Urothelium cell line (cell line): Measurements from ENCODE around the gene COA3.
A peak's percentile ranks its signal among the peaks of the same experiment; 100 is the strongest.
"Not testable (repeated sequence)": the region's sequence is repeated elsewhere in the genome, so short reads cannot be mapped to it uniquely, and the experiment has no call there.

Experiments
- DNase-seq: peaks from one replicate; pipeline ENCODE4 v3.0.0; 2011; ENCODE audit warnings: low spot score, mixed read lengths
- FAIRE-seq: peaks from 2 replicates; lab custom pipeline; 2011; peaks lifted over from hg19 to GRCh38; lab: Jason Lieb, UNC

COA3 gene

DNA sequence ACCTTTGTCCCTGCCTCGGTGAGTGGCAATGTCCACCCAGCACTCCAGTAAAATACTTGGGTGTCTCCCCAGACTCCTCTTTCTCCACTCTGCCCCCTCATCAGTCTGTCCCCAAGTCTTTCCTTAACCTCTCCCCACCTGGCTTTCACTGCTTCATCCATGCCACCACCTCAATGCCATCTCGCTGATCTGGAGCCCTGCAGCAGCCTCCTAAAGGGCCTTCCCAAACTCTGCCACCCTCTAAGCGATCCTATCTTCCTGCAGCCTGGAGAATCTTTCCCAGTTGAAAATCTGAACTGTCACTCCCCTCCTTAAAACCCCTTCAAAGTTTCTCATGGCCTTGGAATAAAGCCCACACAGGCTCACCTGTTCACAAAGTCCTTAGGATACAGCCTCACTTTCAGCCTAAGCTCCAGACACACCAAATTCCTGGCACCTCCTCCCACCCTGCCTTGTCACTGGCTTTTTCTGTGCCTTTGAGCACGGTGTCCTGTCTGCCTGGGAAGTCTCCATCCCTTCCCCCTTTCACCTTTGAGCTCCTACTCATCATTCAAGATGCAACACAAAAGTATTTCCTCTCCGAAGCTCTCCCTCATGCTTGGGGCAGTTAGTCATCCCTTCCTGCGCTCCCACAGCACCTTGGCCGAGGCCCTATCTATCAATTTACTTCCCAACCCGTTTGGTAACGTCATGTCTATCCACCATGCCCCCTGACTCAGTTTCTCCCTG is 15.3 kb downstream of the COA3 start:
- no peak for FAIRE-seq
- DNase-seq: peak; percentile 56

DNA sequence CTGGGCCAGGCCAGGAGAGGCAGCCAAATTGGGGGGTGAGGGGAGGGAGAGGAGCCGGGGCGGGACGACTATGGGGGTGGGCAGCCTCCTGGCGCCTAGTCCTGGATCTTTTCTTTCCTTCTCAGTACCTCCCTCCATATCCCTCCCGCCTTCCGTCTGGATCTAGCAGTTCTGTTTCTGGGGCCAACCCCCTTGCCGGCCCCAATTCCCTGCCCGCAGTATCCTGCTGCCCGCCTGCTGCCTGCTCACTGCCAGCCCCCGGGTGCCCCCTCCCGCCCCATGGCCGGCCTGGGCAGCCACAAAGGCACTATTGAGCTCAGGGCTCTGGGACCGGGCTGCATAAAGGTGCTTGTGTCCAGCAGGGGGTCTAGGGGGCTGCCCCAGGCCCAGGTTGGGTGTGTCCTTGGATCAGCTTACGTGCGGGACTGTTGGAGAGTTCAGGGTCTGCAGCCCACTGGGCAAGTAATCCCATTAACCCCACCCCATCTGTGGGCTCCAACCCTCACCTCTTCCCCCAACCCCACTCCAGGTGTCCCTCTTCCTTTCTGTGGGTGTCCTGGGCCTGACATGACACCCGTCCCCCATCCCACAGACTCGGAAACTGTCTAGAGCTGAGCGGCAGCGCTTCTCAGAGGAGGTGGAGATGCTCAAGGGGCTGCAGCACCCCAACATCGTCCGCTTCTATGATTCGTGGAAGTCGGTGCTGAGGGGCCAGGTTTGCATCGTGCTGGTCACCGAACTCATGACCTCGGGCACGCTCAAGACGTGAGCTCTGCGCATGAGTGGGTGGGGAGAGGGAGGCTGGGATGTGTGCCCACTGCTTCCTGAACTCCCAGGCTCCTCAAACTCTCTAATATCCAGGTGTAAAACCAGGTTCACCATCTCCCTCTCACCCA is 16.1 kb downstream of the COA3 start:
- FAIRE-seq (no peak), DNase-seq (no peak)

- FAIRE-seq: no peak
- no peak for DNase-seq
These were observed 16.8 kb downstream of the COA3 start for GRCh38 chr17:42781639-42782165.

- no peak for DNase-seq
- FAIRE-seq: no peak
These were observed 17.5 kb downstream of the COA3 start for GRCh38 chr17:42780851-42781638.

DNA sequence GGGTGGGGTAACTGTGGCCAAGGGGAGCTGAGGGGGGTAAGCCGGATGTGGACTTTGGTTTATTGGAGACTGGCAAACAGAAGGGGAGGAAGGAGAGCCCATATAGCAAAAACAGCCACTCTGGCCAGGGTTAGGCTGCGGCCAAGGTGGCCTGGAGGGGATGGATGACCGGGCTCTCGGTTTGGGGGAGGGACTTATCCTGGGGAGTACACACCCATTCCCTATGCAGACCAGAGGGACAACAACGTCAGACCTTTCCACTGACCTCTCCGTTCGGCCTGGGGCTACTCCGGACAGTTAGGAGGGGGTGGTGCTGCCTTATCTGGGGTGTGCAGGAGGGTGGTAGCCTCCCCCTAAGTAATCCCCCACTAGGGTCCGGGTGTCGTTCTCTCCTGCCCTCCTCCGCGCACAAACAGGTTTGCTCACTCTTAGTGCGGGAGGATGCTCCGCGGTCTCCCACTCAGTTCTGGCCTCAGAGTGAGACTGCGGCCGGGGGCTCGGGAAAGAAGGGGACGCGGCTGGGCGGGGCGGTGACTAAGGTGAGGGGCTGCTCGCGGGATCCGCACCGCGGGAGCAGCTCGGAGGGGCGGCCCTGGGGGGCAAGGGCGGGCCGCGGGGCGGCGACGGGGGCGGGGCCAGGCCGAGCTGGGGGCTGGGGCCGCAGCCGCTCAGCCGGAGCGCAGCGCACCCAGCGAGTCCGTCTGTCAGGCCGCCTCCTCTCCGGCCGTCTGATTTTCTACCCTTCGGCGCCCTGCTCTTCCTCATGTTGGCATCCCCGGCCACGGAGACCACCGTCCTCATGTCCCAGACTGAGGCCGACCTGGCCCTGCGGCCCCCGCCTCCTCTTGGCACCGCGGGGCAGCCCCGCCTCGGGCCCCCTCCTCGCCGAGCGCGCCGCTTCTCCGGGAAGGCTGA is 18.3 kb downstream of the COA3 start, which contains the start of gene WNK4:
TSS of gene WNK4 (plus strand) at position 675 of the 915 bp plus-strand sequence. CDS start at position 764, 89 bp downstream.
- FAIRE-seq: no peak
- DNase-seq: no peak

DNA sequence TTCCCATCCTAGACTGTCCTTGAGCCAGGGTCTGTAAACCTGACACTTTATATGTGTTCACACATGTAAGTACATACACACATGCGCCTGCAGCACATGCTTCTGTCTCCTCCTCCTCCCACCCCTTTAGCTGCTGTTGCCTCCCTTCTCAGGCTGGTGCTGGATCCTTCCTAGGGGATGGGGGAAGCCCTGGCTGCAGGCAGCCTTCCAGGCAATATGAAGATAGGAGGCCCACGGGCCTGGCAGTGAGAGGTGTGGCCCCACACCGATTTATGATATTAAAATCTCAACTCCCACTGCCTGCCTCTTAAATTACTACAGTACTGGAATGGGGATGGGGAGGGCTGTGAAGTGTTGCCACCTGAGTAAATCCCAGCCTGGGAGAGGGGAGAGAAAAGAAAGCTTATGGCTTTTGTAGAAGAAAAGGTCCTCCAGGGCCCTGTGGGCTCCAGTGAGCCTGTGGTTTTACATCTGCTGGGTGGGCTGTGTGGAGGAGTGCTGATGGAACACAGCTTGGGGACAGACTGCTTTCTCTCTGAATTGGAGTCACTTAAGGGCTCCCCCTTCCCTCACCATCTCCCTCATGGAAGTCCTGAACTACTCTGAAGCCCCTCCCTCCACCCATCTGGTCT is 19.1 kb downstream of the COA3 start:
- DNase-seq (no peak), FAIRE-seq (no peak)

DNA sequence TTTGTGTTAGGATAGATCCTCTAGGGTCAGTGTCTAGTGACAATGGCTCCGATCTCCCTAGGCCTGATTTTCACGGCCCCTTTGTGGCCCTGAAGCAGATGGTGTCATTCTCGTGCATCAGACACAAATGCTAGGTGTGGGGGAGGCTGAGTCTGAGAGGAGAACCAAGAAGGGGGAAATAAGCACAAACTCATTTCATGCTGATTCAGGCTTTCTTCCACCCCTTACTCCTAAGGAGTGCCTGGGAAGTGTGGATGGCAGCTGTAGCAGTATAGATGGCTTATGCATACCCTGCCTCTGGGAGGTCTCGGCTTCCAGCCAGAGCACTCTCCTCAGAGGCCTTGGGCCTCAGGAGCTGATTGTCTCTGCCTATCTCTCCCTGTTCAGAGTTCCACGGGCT is 19.9 kb downstream of the COA3 start:
- no peak for FAIRE-seq
- DNase-seq: no peak

GRCh38 chr17:42775534-42776098 is 22.9 kb downstream of the COA3 start:
- FAIRE-seq (no peak), DNase-seq (no peak)

DNA sequence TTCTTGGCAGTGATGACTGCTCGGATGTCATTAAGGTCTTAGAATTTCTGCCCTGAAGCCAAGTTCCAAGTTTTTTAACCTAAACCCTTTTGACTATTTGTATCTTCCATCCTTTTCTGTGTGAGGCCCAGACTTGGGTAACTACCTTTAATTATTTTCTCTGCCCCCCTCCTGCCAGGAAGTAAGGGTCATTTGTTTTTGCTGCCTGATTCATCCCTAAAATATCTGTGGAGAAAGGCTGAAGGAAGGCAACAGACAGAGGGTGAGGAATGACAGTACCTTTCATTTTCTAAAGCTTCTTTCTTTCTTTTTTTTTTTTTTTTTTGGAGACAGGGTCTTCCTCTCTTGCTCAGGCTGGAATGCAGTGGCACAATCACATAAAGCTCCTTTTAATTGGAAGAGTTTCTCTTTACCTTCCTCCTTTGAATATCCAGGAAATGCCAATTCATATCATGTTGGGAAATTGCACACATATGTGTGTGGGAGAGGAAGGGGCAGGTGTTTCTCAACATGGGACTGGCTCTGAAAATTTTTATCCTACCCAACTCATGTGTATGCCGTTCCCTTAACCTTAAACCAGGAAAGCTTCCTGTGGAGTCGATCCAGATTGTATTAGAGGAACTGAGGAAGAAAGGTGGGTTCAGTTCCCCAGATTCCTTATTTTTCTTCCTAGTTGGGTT is 24.3 kb downstream of the COA3 start:
- FAIRE-seq (no peak), DNase-seq (no peak)

DNA sequence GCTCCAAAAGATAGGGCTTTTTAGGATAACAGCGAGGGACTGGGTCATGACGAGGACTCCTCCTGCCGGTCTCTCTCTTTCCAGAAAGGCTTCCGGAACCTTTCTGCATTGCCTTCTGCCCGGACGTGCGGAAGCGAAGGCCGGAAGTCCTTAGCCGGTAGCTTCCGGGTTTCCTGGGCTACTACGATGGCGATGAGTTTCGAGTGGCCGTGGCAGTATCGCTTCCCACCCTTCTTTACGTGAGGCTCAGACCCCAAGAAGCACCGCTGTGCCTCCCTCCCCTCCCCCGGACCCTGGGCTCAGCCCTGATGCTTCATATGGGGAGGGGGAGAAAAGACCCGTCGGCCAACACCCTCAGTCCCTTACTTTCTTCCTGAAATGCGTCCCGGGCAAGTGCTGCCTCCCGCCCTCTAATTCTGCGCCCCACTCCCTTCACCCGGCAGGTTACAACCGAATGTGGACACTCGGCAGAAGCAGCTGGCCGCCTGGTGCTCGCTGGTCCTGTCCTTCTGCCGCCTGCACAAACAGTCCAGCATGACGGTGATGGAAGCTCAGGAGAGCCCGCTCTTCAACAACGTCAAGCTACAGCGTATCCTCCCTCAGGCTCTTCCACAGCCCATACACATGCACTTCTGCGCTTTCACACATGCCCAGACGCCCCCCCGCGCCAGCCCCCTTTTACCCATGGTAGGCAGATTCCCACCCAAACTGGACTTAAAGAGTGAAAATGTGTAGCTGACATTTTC is 25.0 kb downstream of the COA3 start, which contains the start of gene VPS25:
TSS of gene VPS25 (plus strand) at position 160 of the 746 bp plus-strand sequence. CDS start at position 187, 27 bp downstream.
- no peak for FAIRE-seq
- peak; percentile 90 for DNase-seq

DNA sequence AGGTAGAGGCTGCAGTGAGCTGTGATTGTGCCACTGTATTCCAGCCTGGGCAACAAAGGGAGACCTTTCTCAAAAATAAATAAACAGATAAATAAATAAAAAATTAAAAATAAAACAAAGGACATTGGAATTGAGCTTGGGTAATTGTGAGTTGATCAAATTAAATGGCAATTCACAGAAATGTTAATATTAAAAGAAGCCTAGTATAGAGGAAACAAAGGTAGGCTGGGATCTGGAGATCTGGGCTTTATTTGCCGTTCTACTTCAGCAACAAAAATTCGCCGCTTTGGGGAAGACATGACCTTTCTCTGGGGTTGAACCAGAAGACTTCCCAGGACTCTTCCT is 25.6 kb downstream of the COA3 start:
- FAIRE-seq (no peak), DNase-seq (no peak)

GRCh38 chr17:42769964-42770363 is 28.5 kb downstream of the COA3 start:
- not testable (repeated sequence) for DNase-seq, FAIRE-seq

- not testable (repeated sequence) for FAIRE-seq, DNase-seq
These were observed 30.5 kb downstream of the COA3 start for GRCh38 chr17:42768006-42768405.

GRCh38 chr17:42767512-42767911 is 31.0 kb downstream of the COA3 start:
- DNase-seq (no peak), FAIRE-seq (no peak)

DNA sequence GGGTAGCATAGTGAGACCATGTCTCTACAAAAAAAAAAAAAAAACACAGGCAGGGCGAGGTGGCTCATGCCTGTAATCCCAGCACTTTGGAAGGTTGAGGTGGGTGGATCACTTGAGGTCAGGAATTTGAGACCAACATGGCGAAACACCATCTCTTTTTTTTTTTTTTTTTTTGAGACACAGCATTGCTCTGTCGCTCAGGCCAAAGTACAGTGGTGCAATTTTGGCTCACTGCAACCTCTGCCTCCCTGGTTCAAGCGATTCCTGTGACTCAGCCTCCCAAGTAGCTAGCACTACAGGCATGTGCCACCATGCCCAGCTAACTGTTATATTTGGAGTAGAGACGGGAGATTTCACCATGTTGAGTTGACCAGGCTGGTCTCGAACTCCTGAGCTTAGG is 32.4 kb downstream of the COA3 start:
- no peak for FAIRE-seq
- no peak for DNase-seq

DNA sequence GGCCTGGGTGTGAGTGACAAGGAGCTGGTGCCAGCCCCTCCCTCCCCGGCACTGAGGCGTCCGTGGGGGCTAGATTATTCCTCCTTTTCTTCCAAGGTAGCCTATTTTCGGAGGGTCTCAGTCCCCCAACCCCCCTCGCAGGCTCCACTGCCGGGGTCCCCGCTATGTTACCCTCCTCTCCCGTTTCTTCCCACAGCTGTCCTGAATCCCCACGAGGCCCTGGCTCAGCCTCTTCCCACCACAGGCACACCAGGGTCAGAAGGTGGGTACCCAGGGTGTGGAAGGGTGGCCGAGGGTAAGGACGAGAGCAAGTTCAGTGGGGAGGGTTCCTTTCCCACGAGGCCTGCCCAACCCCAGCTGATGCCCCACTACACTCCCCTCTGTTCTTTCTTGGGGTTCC is 36.9 kb downstream of the COA3 start:
- DNase-seq (no peak), FAIRE-seq (no peak)

DNA sequence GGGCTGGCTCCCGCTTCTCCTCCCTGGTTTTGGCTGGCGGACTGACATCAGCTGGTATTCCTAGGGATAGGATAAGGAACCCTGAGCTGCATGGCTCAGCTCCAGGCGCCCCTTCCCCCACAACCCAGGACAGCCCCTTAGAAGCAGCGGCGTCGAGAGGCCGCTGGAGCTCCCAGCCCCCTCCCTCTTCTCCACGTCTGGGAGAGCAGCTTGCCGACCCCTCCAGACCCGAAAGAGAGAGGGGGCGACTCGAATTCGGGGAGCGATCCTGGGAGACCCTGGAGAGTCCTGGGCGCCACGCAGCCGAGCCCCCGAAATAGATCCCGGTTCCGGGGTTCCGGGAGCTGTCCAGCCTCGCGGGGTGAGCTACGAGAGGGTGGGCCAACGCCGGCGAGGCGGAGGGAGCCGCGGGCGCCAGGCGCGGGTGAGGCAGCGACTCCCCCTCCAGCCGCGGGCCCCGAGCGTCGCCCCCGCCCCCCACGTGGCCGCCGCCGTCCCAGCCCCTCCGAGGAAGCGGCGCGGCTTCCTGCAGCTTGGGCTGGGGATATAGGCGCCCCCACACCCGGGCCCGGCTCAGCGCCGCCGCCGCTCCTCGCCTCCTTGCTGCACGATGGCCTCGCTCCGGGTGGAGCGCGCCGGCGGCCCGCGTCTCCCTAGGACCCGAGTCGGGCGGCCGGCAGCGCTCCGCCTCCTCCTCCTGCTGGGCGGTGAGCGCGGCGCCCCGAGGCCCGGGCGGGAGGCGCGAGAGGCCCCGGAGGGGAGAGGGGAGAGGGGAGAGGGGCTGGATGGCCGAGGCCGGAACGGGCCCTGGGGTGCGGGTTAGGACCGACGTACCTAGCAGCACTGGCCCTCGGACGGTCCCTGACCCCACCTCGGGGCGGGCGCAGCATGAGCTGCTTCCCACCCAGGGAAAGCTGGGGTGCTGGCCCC is 37.6 kb downstream of the COA3 start, which contains the start of gene RAMP2:
TSS of gene RAMP2 (plus strand) at position 576 of the 930 bp plus-strand sequence. CDS start at position 611, 35 bp downstream.
- FAIRE-seq (no peak), DNase-seq (peak; percentile 49)
